CD8-positive, alpha-beta memory T cell (primary cell): ENCODE results near the gene KRTAP5-1. TPM values are rescaled to one million over a fixed set of nuclear protein-coding genes. Genes with fewer than 3 reads are reported as not detected.
"Not testable (repeated sequence)": the region's sequence is repeated elsewhere in the genome, so short reads cannot be mapped to it uniquely, and the experiment has no call there.

ENCODE experiments used
- CTCF ChIA-PET: fragments of 350-600 bp; sonication (Branson Sonifier 250); formaldehyde crosslinking; loops from one replicate; lab custom pipeline; 2021; ENCODE audit warnings: antibody characterized with exemption; lab: Charles Lee
- POLR2A ChIA-PET: fragments of 350-600 bp; sonication (Branson Sonifier 250); formaldehyde crosslinking; loops from one replicate; lab custom pipeline; 2021; ENCODE audit warnings: antibody characterized with exemption; lab: Charles Lee
- DNase-seq, 5 donors: peaks; one replicate each; pipeline versions ENCODE4 v3.0.0 to v3.0.0-alpha.2; 2020 to 2022; ENCODE audit warnings: mixed read lengths in 1 of 5
- H3K27ac ChIP-seq: one replicate; pipeline ENCODE4 v1.7.0; 2013; ENCODE audit warnings: low read depth, mild to moderate bottlenecking, low read length, moderate library complexity
- H3K27me3 ChIP-seq: 2 replicates; pipeline ENCODE4 v1.7.0; 2013; ENCODE audit warnings: low read length, mild to moderate bottlenecking; ENCODE audit not compliant: insufficient read depth, poor library complexity, severe bottlenecking
- H3K36me3 ChIP-seq: 2 replicates; pipeline ENCODE4 v1.7.0; 2013; ENCODE audit warnings: mild to moderate bottlenecking, low read length, moderate library complexity; ENCODE audit not compliant: insufficient read depth
- H3K4me1 ChIP-seq: 2 replicates; pipeline ENCODE4 v1.7.0; 2013; ENCODE audit warnings: mild to moderate bottlenecking, low read length, moderate library complexity; ENCODE audit not compliant: insufficient read depth
- H3K4me3 ChIP-seq: 2 replicates; pipeline ENCODE4 v1.7.0; 2013; ENCODE audit warnings: mild to moderate bottlenecking, low read length
- H3K9me3 ChIP-seq: 2 replicates; pipeline ENCODE4 v1.7.0; 2013; ENCODE audit warnings: mild to moderate bottlenecking, low read length
- H3K27ac Mint-ChIP-seq, 8 donors: one replicate each; pipeline ENCODE4 v1.8.0; 2020 to 2021; ENCODE audit warnings: mixed read lengths in 8 of 8, mild to moderate bottlenecking in 6 of 8, inconsistent platforms in 3 of 8, moderate library complexity in 3 of 8
- H3K27me3 Mint-ChIP-seq, 2 donors: one replicate each; pipeline ENCODE4 v1.8.0; 2020 to 2021; ENCODE audit warnings: mixed read lengths in 2 of 2, mild to moderate bottlenecking in 1 of 2, moderate library complexity in 1 of 2
- H3K36me3 Mint-ChIP-seq, 3 donors: one replicate each; pipeline ENCODE4 v1.8.0; 2020 to 2021; ENCODE audit warnings: mixed read lengths in 3 of 3, inconsistent platforms in 1 of 3, mild to moderate bottlenecking in 1 of 3
- H3K4me1 Mint-ChIP-seq, 3 donors: one replicate each; pipeline ENCODE4 v1.8.0; 2020 to 2021; ENCODE audit warnings: mixed read lengths in 3 of 3, inconsistent platforms in 1 of 3, mild to moderate bottlenecking in 1 of 3
- H3K4me3 Mint-ChIP-seq, 7 donors: one replicate each; pipeline ENCODE4 v1.8.0; 2020 to 2021; ENCODE audit warnings: mixed read lengths in 7 of 7, mild to moderate bottlenecking in 6 of 7, moderate library complexity in 4 of 7, inconsistent platforms in 2 of 7
- H3K9me3 Mint-ChIP-seq, 5 donors: one replicate each; pipeline ENCODE4 v1.8.0; 2020 to 2022; ENCODE audit warnings: mixed read lengths in 5 of 5, mild to moderate bottlenecking in 3 of 5, moderate library complexity in 2 of 5, inconsistent platforms in 1 of 5
- polyA plus RNA-seq: library from polyadenylated mRNA; unstranded; fragments of 300-500 nt; fragmentation: Illumina TruSeq; gene quantifications from one replicate; pipeline ENCODE4 v1.2.3, GENCODE V29; 2021
- total RNA-seq, 2 experiments: library from RNA; stranded (reverse); gene quantifications; one replicate each; pipeline ENCODE4 v1.2.3, GENCODE V29; 2021

KRTAP5-1 gene
- total and polyA plus RNA-seq, 3 experiments from 2014 or later, result not detected

DNA sequence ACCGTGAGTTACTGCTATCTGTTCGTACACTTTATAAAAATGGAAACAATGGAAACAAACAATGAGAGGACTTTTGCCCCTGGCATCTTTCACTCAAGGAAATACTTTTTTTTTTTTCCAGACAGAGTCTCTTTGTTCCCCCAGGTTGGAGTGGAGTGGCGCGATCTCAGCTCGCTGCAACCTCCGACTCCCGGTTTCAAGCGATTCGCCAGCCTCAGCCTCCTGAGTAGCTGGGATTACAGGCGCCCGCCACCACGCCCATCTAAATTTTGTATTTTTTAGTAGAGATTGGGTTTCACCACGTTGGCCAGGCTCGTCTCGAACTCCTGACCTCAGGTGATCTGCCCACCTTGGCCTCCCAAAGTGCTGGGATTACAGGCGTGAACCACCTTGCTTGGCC, 9.3 kb downstream of the KRTAP5-1 start:
- H3K9me3 Mint-ChIP-seq, H3K36me3 Mint-ChIP-seq, H3K27me3 ChIP-seq, H3K9me3 ChIP-seq, DNase-seq, H3K4me3 ChIP-seq, H3K27me3 Mint-ChIP-seq, H3K27ac ChIP-seq, H3K36me3 ChIP-seq: not testable (repeated sequence)
- Mint-ChIP-seq H3K4me3 (peak overlapping the region; percentile 12 to 84 (median 63)), H3K4me1 (peaks cover 0 to 15% (median 6%) of the 10 kb centered on the region in 3 donors), H3K27ac (peak overlapping the region in 3 of 8 donors; percentile 42 to 95 (median 43))
- H3K4me1 ChIP-seq, result peaks cover 14% of the 10 kb centered on the region
- POLR2A ChIA-PET, result interaction anchor here (0.7 kb wide), 1 partner anchor 111 kb away, joined by 3 read pairs; no protein-coding TSS in a partner anchor
- CTCF ChIA-PET, result interaction anchor here (1.1 to 13.9 kb wide), 10 partner anchors 12 to 375 kb away, joined by 3 to 152 read pairs (median 4); partner anchors contain the start of genes KRTAP5-3 and TOLLIP

DNA sequence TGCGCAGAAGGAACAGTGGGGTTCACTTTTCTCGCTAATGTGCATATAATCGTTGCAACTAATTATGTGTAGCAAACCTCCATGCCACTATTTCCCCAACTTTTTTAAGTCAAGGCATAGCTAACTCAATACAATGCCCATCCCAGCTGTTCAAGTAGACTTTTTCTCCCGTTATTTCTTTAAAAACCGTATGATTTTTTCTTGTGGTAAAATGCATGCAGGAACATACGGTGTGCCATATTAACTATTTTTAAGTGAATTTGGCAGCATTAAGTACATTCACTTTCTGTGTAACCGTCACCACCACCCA, 10.2 kb downstream of the KRTAP5-1 start:
- H3K4me1 Mint-ChIP-seq, result peaks cover 0 to 24% (median 8%) of the 10 kb centered on the region in 3 donors
- H3K4me1 ChIP-seq, result peaks cover 23% of the 10 kb centered on the region
- peak overlapping the region in 5 of 8 donors; percentile 12 to 95 (median 29) for H3K27ac Mint-ChIP-seq
- H3K4me3 ChIP-seq, result no peak overlapping the region
- H3K9me3 Mint-ChIP-seq, result peaks cover 0 to 7% (median 3%) of the 10 kb centered on the region in 5 donors
- POLR2A ChIA-PET, result interaction anchor here (0.8 to 1.2 kb wide), 3 partner anchors 10 to 20 kb away, joined by 5 to 6 read pairs (median 5); partner anchors contain the start of gene KRTAP5-1
- no peak overlapping the region for H3K27ac ChIP-seq
- DNase-seq, result no peak
- peaks cover 0 to 5% (median 3%) of the 10 kb centered on the region in 3 donors for H3K36me3 Mint-ChIP-seq
- H3K36me3 ChIP-seq, result no peaks in the 10 kb centered on the region
- H3K27me3 ChIP-seq, result peaks cover 4% of the 10 kb centered on the region
- no peaks in the 10 kb centered on the region for H3K27me3 Mint-ChIP-seq
- peak overlapping the region; percentile 49 to 86 (median 64) for H3K4me3 Mint-ChIP-seq
- CTCF ChIA-PET, result interaction anchor here (0.5 to 13.9 kb wide), 26 partner anchors 9 to 375 kb away, joined by 3 to 152 read pairs (median 4); partner anchors contain the start of genes KRTAP5-1, KRTAP5-3 and TOLLIP
- H3K9me3 ChIP-seq, result no peaks in the 10 kb centered on the region

DNA sequence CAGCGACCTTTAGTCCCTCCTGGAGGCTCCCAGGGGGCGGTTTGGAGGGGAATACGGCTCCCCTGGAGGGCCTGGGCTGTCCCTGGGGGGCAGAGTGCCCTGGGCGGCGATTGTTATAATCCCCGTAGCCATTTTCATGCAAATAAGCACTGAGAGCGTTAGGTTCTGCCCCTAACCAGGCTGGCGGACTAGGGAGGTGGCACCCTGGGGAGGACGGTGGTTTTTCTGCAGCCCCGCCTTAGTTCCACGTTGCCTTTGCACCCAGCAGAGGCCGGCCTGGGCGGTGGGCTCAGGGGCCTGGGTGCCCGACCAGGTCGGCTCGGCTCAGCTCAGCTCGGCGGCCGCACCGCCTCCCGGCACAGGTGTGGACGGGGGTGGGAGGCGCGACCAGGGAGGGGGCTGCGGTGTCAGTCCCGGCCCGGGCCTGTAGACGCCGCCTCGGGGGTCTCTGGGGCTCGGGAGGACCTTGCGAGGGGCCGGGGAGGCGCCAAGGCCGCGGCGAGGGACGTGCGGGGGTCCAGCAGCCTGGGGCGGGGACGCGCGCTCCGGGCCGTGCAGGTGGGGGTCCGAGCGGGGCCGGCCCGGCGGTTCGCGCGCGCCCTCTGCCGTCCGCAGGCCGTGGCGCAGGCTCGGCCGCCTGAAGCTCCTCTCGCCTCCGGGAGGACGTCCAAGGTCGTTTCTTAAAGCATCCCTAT, 10.7 kb downstream of the KRTAP5-1 start:
- peaks cover 0 to 7% (median 3%) of the 10 kb centered on the region in 5 donors for H3K9me3 Mint-ChIP-seq
- Histone ChIP-seq H3K4me1 (peaks cover 28% of the 10 kb centered on the region), H3K27ac (peak overlapping the region; percentile 76), H3K9me3 (no peaks in the 10 kb centered on the region), H3K36me3 (no peaks in the 10 kb centered on the region), H3K4me3 (peak overlapping the region; percentile 59), H3K27me3 (peaks cover 4% of the 10 kb centered on the region)
- no peaks in the 10 kb centered on the region for H3K27me3 Mint-ChIP-seq
- peaks cover 3 to 5% (median 3%) of the 10 kb centered on the region in 3 donors for H3K36me3 Mint-ChIP-seq
- peak overlapping the region; percentile 87 to 98 (median 94) for H3K27ac Mint-ChIP-seq
- peak overlapping the region; percentile 83 to 94 (median 84) for H3K4me3 Mint-ChIP-seq
- DNase-seq, result peak; percentile 55 to 78 (median 64)
- peaks cover 4 to 29% (median 11%) of the 10 kb centered on the region in 3 donors for H3K4me1 Mint-ChIP-seq
- CTCF ChIA-PET, result interaction anchor here (0.5 to 13.9 kb wide), 29 partner anchors 9 to 371 kb away, joined by 3 to 152 read pairs (median 4); partner anchors contain the start of genes KRTAP5-1, KRTAP5-3 and TOLLIP
- POLR2A ChIA-PET, result interaction anchor here (0.8 to 1.3 kb wide), 4 partner anchors 11 to 21 kb away, joined by 5 to 7 read pairs (median 6); partner anchors contain the start of gene KRTAP5-1

DNA sequence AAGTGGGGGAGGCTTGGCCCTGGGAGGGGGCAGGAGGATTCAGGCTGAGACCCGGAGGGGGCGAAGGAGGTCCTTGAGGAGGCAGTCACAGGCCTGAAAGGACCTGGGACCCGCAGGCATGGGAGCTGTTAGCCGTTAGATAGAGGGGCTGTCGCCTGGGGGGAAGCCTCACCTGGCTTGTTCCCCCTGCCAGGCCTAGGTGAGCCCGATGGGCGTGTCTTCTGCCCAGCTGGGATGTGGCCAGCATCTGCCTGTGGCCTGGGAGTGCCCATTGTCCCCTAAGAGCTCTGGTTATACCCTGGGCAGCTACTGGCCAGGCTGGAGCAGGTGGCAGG, 11.2 kb downstream of the KRTAP5-1 start:
- H3K4me1 ChIP-seq, result peaks cover 30% of the 10 kb centered on the region
- H3K9me3 Mint-ChIP-seq, result peaks cover 0 to 6% (median 3%) of the 10 kb centered on the region in 5 donors
- no peaks in the 10 kb centered on the region for H3K9me3 ChIP-seq
- H3K36me3 Mint-ChIP-seq, result peaks cover 3 to 5% (median 3%) of the 10 kb centered on the region in 3 donors
- H3K27ac Mint-ChIP-seq, result peak overlapping the region; percentile 87 to 99 (median 94)
- ChIA-PET POLR2A (interaction anchor here (0.6 to 1.3 kb wide), 3 partner anchors 14 to 265 kb away, joined by 3 to 7 read pairs (median 3); no protein-coding TSS in a partner anchor), CTCF (interaction anchor here (0.9 to 13.9 kb wide), 16 partner anchors 8 to 371 kb away, joined by 3 to 152 read pairs (median 4); partner anchors contain the start of gene KRTAP5-1)
- no peaks in the 10 kb centered on the region for H3K36me3 ChIP-seq
- peak overlapping the region; percentile 59 for H3K4me3 ChIP-seq
- no peak for DNase-seq
- H3K4me1 Mint-ChIP-seq, result peaks cover 8 to 34% (median 14%) of the 10 kb centered on the region in 3 donors
- no peaks in the 10 kb centered on the region for H3K27me3 Mint-ChIP-seq
- H3K4me3 Mint-ChIP-seq, result peak overlapping the region; percentile 83 to 94 (median 84)
- peak overlapping the region; percentile 76 for H3K27ac ChIP-seq
- peaks cover 4% of the 10 kb centered on the region for H3K27me3 ChIP-seq

DNA sequence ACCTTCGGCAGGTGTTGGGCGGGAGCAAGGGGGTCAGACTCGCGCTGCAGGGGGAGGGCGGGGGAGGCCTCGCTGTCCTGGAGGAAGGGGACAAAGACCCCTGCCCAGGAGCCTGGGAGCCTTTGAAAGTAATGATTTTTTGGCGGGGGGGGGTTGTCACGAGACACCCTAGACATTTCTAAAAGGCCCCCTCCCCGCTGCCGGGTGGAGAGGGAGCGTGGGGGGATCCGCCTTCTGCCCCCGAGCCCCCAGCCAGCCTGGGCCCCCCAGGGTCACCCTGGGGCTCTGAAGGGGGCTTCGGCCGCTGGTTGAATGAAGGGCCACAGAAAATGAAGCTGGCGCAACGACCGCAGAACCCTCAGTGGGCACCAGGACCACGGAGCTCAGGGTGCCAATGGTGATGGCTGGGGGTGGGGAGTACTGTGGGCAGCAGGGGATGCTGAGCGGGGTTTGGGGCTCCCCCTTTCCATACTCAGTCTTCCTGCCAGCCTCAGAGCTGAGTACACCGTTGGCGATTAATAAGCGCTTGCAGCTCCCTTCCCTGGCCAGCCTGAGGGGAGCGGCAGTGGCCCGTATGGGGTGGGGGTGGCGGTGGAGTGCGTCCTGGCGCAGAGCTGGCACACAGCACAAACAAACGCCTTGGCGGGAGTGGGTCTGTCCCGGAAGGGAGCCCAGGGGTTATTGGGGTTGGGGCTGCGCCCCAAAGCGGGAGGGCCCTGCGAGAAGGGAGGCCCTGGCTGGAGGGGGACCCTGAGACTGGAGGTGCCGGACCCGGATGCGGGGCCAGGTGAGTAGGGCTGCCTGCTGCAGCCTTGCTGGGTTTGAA, 11.8 kb downstream of the KRTAP5-1 start:
- Mint-ChIP-seq H3K36me3 (peaks cover 3% of the 10 kb centered on the region in 3 donors), H3K4me1 (peaks cover 14 to 39% (median 19%) of the 10 kb centered on the region in 3 donors), H3K27ac (peak overlapping the region; percentile 87 to 99 (median 94)), H3K9me3 (peaks cover 0 to 1% (median 0%) of the 10 kb centered on the region in 5 donors), H3K27me3 (no peaks in the 10 kb centered on the region), H3K4me3 (peak overlapping the region; percentile 83 to 94 (median 84))
- no peaks in the 10 kb centered on the region for H3K9me3 ChIP-seq
- peak overlapping the region; percentile 76 for H3K27ac ChIP-seq
- CTCF ChIA-PET, result interaction anchor here (0.9 to 13.9 kb wide), 12 partner anchors 7 to 370 kb away, joined by 3 to 152 read pairs (median 4); no protein-coding TSS in a partner anchor
- no peaks in the 10 kb centered on the region for H3K36me3 ChIP-seq
- peaks cover 35% of the 10 kb centered on the region for H3K4me1 ChIP-seq
- H3K4me3 ChIP-seq, result peak overlapping the region; percentile 59
- POLR2A ChIA-PET, result interaction anchor here (0.6 to 1.3 kb wide), 5 partner anchors 12 to 264 kb away, joined by 3 to 7 read pairs (median 3); partner anchors contain the start of gene KRTAP5-1
- DNase-seq, result peak; percentile 38 to 73 (median 44)
- peaks cover 4% of the 10 kb centered on the region for H3K27me3 ChIP-seq

DNA sequence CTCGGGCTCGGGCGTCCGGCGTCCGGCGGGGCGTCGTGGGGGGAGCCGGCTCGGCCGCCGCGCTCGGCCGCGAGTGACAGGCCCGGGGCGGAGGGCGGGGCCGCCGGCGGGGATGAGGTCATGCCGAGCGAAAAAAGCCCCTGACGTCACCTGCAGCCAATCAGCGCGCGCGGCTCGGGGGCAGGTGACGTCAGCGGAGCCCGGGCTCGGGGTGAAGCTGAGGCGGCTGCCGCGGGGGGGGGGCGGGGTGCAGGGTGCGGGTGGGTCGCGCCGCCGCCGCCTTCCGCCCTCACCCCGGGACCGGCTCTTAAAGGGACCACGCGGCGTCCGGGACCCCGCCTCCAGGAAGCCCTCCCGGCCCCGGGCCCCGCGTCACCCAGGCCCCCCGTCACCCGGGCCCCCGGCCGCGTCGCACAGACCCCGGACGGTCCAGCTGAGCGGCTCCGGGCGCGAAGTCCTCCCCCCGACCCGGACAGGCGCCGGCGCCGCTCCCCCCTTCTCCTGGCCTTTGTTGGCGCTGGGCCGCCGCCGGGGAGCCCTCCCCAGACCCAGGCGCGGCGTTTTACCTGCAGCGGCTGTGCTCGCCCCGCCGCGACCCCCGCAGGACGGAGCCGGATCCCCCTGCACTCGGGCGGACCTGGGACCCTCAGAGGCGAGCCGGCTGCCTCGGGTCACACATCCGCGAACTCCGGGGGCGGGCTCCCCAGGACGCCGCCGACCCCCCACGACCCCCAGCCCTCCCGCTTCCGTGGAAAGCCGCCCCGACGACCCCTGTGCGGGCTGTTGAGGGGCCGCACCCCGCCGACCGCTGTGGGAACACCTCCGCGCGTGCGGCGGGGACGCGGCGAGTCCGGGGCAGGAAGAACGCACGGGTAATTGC, 12.6 kb downstream of the KRTAP5-1 start, which contains the start of gene DUSP8:
Gene DUSP8, minus strand, starts transcription at position 75 of the 880 bp plus-strand sequence. CDS start 6,445 bp downstream, outside the sequence.
- Mint-ChIP-seq H3K4me3 (peak within 1 kb of the TSS; percentile 78 to 94 (median 84)), H3K27me3 (no peaks in the 10 kb centered on the region), H3K36me3 (peaks cover 0 to 3% (median 0%) of the 10 kb centered on the region in 3 donors), H3K4me1 (peaks cover 19 to 45% (median 22%) of the 10 kb centered on the region in 3 donors), H3K9me3 (no peaks in the 10 kb centered on the region), H3K27ac (peak within 1 kb of the TSS; percentile 87 to 99 (median 94))
- Histone ChIP-seq H3K9me3 (no peaks in the 10 kb centered on the region), H3K27me3 (peaks cover 4% of the 10 kb centered on the region), H3K27ac (peak within 1 kb of the TSS; percentile 76), H3K36me3 (no peaks in the 10 kb centered on the region), H3K4me3 (peak within 1 kb of the TSS; percentile 64), H3K4me1 (peaks cover 35% of the 10 kb centered on the region)
- CTCF ChIA-PET, result interaction anchor here (0.9 to 13.9 kb wide), 5 partner anchors 9 to 369 kb away, joined by 3 to 152 read pairs (median 15); no protein-coding TSS in a partner anchor
- POLR2A ChIA-PET, result interaction anchor here (0.6 to 1.3 kb wide), 4 partner anchors 13 to 662 kb away, joined by 3 to 7 read pairs (median 4); partner anchors contain the start of genes CHID1 and KRTAP5-1
- peak; percentile 93 to 98 (median 96) for DNase-seq
